ENCODE data around the gene STRN4.

- no peak for TF ChIP-seq CTCF (IDR thresholded peaks at IDR 0.05; ENCODE audit: poor library complexity, severe bottlenecking)
- no peak for TF ChIP-seq EZH2 (IDR thresholded peaks at IDR 0.05; ENCODE audit: borderline replicate concordance, insufficient read depth, low read length, poor library complexity, severe bottlenecking)
- TF ChIP-seq SMC3 (conservative IDR thresholded peaks at IDR 0.05; ENCODE audit: poor library complexity): no peak
- TF ChIP-seq REST (IDR thresholded peaks at IDR 0.05; ENCODE audit: borderline replicate concordance): peak; percentile 62
- peak; percentile 69 for TF ChIP-seq TAF1 (IDR thresholded peaks at IDR 0.05; ENCODE audit: low read depth)
- no peak for TF ChIP-seq RAD21 (conservative IDR thresholded peaks at IDR 0.05)
- no peak for TF ChIP-seq MXI1 (conservative IDR thresholded peaks at IDR 0.05; ENCODE audit: poor library complexity, severe bottlenecking)
- TF ChIP-seq POLR2AphosphoS5 (IDR thresholded peaks at IDR 0.05): peak; percentile 42
These were observed 549 bp downstream of the STRN4 start, which contains the start of gene FKRP for GRCh38 chr19:46745521-46746280.

All from neural cell (in vitro differentiated cells).